Endothelial cell of umbilical vein (primary cell): ENCODE data around the gene AVL9. TPM values are rescaled to one million over a fixed set of nuclear protein-coding genes. Genes with fewer than 3 reads are reported as not detected.

Experiments used
- BruUV-seq: library from RNA; stranded (reverse); fragments of 400-500 nt; replicated peaks from 2 replicates; lab custom pipeline; 2021; lab: Mats Ljungman, UMichigan
- CTCF ChIA-PET: fragments of 300-600, 350-600 bp; sonication (Branson Sonifier 250); formaldehyde crosslinking; loops from one replicate; lab custom pipeline; 2021; ENCODE audit warnings: antibody characterized with exemption, inconsistent platforms; lab: Charles Lee
- POLR2A ChIA-PET: fragments of 300-600, 350-600 bp; sonication (Branson Sonifier 250); formaldehyde crosslinking; loops from one replicate; lab custom pipeline; 2021; ENCODE audit warnings: antibody characterized with exemption, inconsistent platforms; lab: Charles Lee
- DNase-seq: peaks from one replicate; pipeline ENCODE4 v3.0.0-alpha.2; 2011; ENCODE audit warnings: low read depth, low spot score
- FAIRE-seq: peaks from 2 replicates; lab custom pipeline; 2011; peaks lifted over from hg19 to GRCh38; lab: Jason Lieb, UNC
- H2AFZ ChIP-seq: 2 replicates; pipeline ENCODE4 v1.6.0; 2012; ENCODE audit warnings: low read depth, low read length, control low read depth, inconsistent platforms
- H3K27ac ChIP-seq: 2 replicates; pipeline ENCODE4 v1.5.1; 2011; ENCODE audit warnings: low read depth, mild to moderate bottlenecking, control low read depth, low read length, moderate library complexity; ENCODE audit not compliant: insufficient read depth
- H3K27me3 ChIP-seq, 2 experiments: 2 replicates each; pipeline versions ENCODE4 v1.6.0 to v1.6.1; 2011; ENCODE audit warnings: low read length in 2 of 2, mixed read lengths in 1 of 2; ENCODE audit not compliant: control insufficient read depth in 2 of 2, insufficient read depth in 2 of 2
- H3K36me3 ChIP-seq, 2 experiments: 2 replicates in 1 of 2; 3 replicates in 1 of 2; pipeline ENCODE4 v1.5.1; 2011; ENCODE audit warnings: low read length in 2 of 2, mild to moderate bottlenecking in 1 of 2, moderate library complexity in 1 of 2; ENCODE audit not compliant: control insufficient read depth in 2 of 2, insufficient read depth in 2 of 2; ENCODE audit errors: extremely low read depth in 1 of 2
- H3K4me1 ChIP-seq: 3 replicates; pipeline ENCODE4 v1.5.1; 2011; ENCODE audit warnings: mild to moderate bottlenecking, low read length; ENCODE audit not compliant: control insufficient read depth, insufficient read depth; ENCODE audit errors: extremely low read depth
- H3K4me2 ChIP-seq: 2 replicates; pipeline ENCODE4 v1.6.1; 2011; ENCODE audit warnings: low read length, control low read depth, mixed read lengths; ENCODE audit not compliant: insufficient read depth
- H3K4me3 ChIP-seq, 3 experiments: fragments of 200-600 bp in 1 of 3; sonication (generic), shearing (Covaris generic) in 1 of 3; replicated peaks in 1 of 3; 2 replicates each; pipeline ENCODE4 v1.5.1; 2011 to 2016; ENCODE audit warnings: control low read depth in 3 of 3, low read length in 3 of 3, mild to moderate bottlenecking in 2 of 3, inconsistent platforms in 1 of 3, low read depth in 1 of 3, moderate library complexity in 1 of 3; ENCODE audit not compliant: insufficient read depth in 1 of 3
- H3K79me2 ChIP-seq: 2 replicates; pipeline ENCODE4 v1.6.0; 2012; ENCODE audit warnings: low read length, inconsistent platforms; ENCODE audit not compliant: control insufficient read depth, insufficient read depth
- H3K9ac ChIP-seq: replicated peaks from 2 replicates; pipeline ENCODE3; 2011; ENCODE audit warnings: low read length, control low read depth; ENCODE audit not compliant: insufficient read depth; ENCODE audit errors: extremely low read depth
- H3K9me1 ChIP-seq: replicated peaks from 3 replicates; pipeline ENCODE4 v1.6.0; 2011; ENCODE audit warnings: mild to moderate bottlenecking, low read length; ENCODE audit not compliant: control insufficient read depth, insufficient read depth; ENCODE audit errors: extremely low read depth
- H3K9me3 ChIP-seq: replicated peaks from 2 replicates; pipeline ENCODE4 v1.5.1; 2012; ENCODE audit warnings: low read length, inconsistent platforms; ENCODE audit not compliant: control insufficient read depth, insufficient read depth
- H4K20me1 ChIP-seq: replicated peaks from 2 replicates; pipeline ENCODE3; 2011; ENCODE audit warnings: mild to moderate bottlenecking, low read length; ENCODE audit not compliant: control insufficient read depth, insufficient read depth; ENCODE audit errors: extremely low read depth
- CTCF ChIP-seq, 2 donors: IDR thresholded peaks; 1 replicate in 1 of 2; 2 replicates in 1 of 2; pipeline ENCODE4 v1.5.1; 2011; ENCODE audit warnings: low read length in 2 of 2, mild to moderate bottlenecking in 2 of 2, moderate library complexity in 2 of 2, control low read depth in 1 of 2, inconsistent platforms in 1 of 2, low read depth in 1 of 2; ENCODE audit not compliant: insufficient read depth in 1 of 2; ENCODE audit errors: extremely low read depth in 1 of 2
- EZH2 ChIP-seq: IDR thresholded peaks from 2 replicates; pipeline ENCODE4 v1.6.1; 2012; ENCODE audit warnings: borderline replicate concordance, low read depth, mild to moderate bottlenecking, moderate library complexity, low read length, inconsistent platforms; ENCODE audit not compliant: severe bottlenecking
- GATA2 ChIP-seq: IDR thresholded peaks from 2 replicates; pipeline ENCODE4 v1.7.0; 2011; ENCODE audit warnings: low read depth, mild to moderate bottlenecking, moderate library complexity, mixed read lengths, low read length; ENCODE audit not compliant: insufficient read length, insufficient read depth
- JUN ChIP-seq: IDR thresholded peaks from 2 replicates; pipeline ENCODE4 v1.6.1; 2011; ENCODE audit warnings: borderline replicate concordance, low read depth; ENCODE audit not compliant: insufficient read length, insufficient read depth
- MAX ChIP-seq: IDR thresholded peaks from 2 replicates; pipeline ENCODE4 v1.6.1; 2011; ENCODE audit not compliant: insufficient read depth, insufficient read length
- MYC ChIP-seq: IDR thresholded peaks from one replicate; pipeline ENCODE4 v1.6.1; 2011; ENCODE audit warnings: mild to moderate bottlenecking, low read depth, low read length
- POLR2A ChIP-seq: IDR thresholded peaks from 2 replicates; pipeline ENCODE4 v1.6.1; 2012; ENCODE audit warnings: low read depth, mild to moderate bottlenecking, control low read depth, low read length
- POLR2AphosphoS5 ChIP-seq: IDR thresholded peaks from 2 replicates; pipeline ENCODE4 v1.6.1; 2012; ENCODE audit warnings: low read depth, mild to moderate bottlenecking, control low read depth, low read length, moderate library complexity; ENCODE audit not compliant: insufficient read depth
- dilution Hi-C: fragments of 300-500 bp; cut with MboI; formaldehyde crosslinking; loops from one replicate; pipeline ENCODE4 v1.15.0; 2019; ENCODE audit warnings: low sequenced_read_pairs; ENCODE audit not compliant: extremely low pct_ligation_motif_present
- intact Hi-C: fragments of 100-400 bp; cut with micrococcal nuclease; formaldehyde crosslinking; loops from one replicate; pipeline ENCODE4 v1.10.0; 2022
- polyA plus RNA-seq, 4 experiments: library from polyadenylated mRNA; depleted of rRNA in 3 of 4; stranded (reverse) in 3 of 4; unstranded in 1 of 4; fragments of >200 nt; gene quantifications; 2 replicates each; pipeline versions ENCODE4 v1.2.1 to v1.2.3, GENCODE V29; 2011 to 2012; ENCODE audit warnings: missing spikeins in 1 of 4
- total RNA-seq: library from RNA; stranded (reverse); gene quantifications from 2 replicates; pipeline ENCODE4 v1.2.3, GENCODE V29; 2021

The AVL9 gene
- total and polyA plus RNA-seq, 2 donors (not counting 3 experiments of a cell fraction or from before 2014, with no cell fraction given): 12.7 to 42.5 TPM

- Histone ChIP-seq H3K9me3 (no peaks in the 10 kb centered on the region), H3K9ac (no peak overlapping the region), H3K4me2 (no peak overlapping the region), H3K27ac (no peak overlapping the region), H2AFZ (no peak overlapping the region), H4K20me1 (no peaks in the 10 kb centered on the region), H3K4me3 (no peak overlapping the region), H3K36me3 (no peaks in the 10 kb centered on the region), H3K4me1 (peaks cover 6% of the 10 kb centered on the region), H3K79me2 (no peaks in the 10 kb centered on the region), H3K9me1 (no peaks in the 10 kb centered on the region), H3K27me3 (peaks cover 0 to 3% of the 10 kb centered on the region in 2 experiments)
- FAIRE-seq (no peak), DNase-seq (no peak)
- dilution Hi-C loops: no loop called here
- CTCF ChIA-PET: interaction anchor here (2.4 kb wide), 1 partner anchor 263 kb away, joined by 12 read pairs; no protein-coding TSS in a partner anchor
- no TSS peak for BruUV-seq
- POLR2A ChIA-PET: no interaction called here
- intact Hi-C loops: no loop called here
- TF ChIP-seq JUN (no peak), MYC (no peak), CTCF (IDR thresholded peaks at IDR 0.05; ENCODE audit: extremely low read depth in 1 of 2, insufficient read depth in 1 of 2, low read depth in 1 of 2, low read length in 2 of 2) (no peak), EZH2 (no peak), GATA2 (no peak), MAX (no peak), POLR2AphosphoS5 (no peak), POLR2A (no peak)
Observed at GRCh38 chr7:32474008-32474407, 21.3 kb upstream of the AVL9 start.
